IPS-15b (cell line): ENCODE results near the gene SND1.

Source experiments
- H3K27me3 ChIP-seq: one replicate; pipeline ENCODE4 v1.6.1; 2013; ENCODE audit warnings: low read length; ENCODE audit not compliant: control insufficient read depth, insufficient read depth
- H3K36me3 ChIP-seq: one replicate; pipeline ENCODE4 v1.6.1; 2013; ENCODE audit warnings: low read length; ENCODE audit not compliant: control insufficient read depth, insufficient read depth
- H3K4me1 ChIP-seq: one replicate; pipeline ENCODE4 v1.6.1; 2013; ENCODE audit warnings: mild to moderate bottlenecking, low read length; ENCODE audit not compliant: control insufficient read depth, insufficient read depth
- H3K4me3 ChIP-seq: one replicate; pipeline ENCODE4 v1.5.1; 2013; ENCODE audit warnings: low read depth, low read length
- H3K9ac ChIP-seq: one replicate; pipeline ENCODE4 v1.6.1; 2013; ENCODE audit warnings: low read depth, mild to moderate bottlenecking, low read length
- H3K9me3 ChIP-seq: one replicate; pipeline ENCODE4 v1.6.1; 2013; ENCODE audit warnings: mild to moderate bottlenecking, low read length; ENCODE audit not compliant: control insufficient read depth, insufficient read depth

SND1 gene

GRCh38 chr7:128069373-128070364, 417.7 kb downstream of the SND1 start:
- Histone ChIP-seq H3K4me3 (no peak overlapping the region), H3K9ac (no peak overlapping the region), H3K9me3 (no peaks in the 10 kb centered on the region), H3K4me1 (no peaks in the 10 kb centered on the region), H3K36me3 (peaks cover 4% of the 10 kb centered on the region), H3K27me3 (no peaks in the 10 kb centered on the region)

GRCh38 chr7:128071376-128071775, 419.4 kb downstream of the SND1 start:
- no peaks in the 10 kb centered on the region for H3K27me3 ChIP-seq
- no peak overlapping the region for H3K9ac ChIP-seq
- H3K4me3 ChIP-seq = no peak overlapping the region
- H3K9me3 ChIP-seq = no peaks in the 10 kb centered on the region
- peaks cover 8% of the 10 kb centered on the region for H3K36me3 ChIP-seq
- H3K4me1 ChIP-seq = no peaks in the 10 kb centered on the region

GRCh38 chr7:128071801-128072200, 419.8 kb downstream of the SND1 start:
- Histone ChIP-seq H3K4me1 (no peaks in the 10 kb centered on the region), H3K36me3 (peaks cover 8% of the 10 kb centered on the region), H3K27me3 (no peaks in the 10 kb centered on the region)

GRCh38 chr7:128073671-128074310, 421.8 kb downstream of the SND1 start:
- no peaks in the 10 kb centered on the region for H3K27me3 ChIP-seq
- H3K9ac ChIP-seq = no peak overlapping the region
- no peaks in the 10 kb centered on the region for H3K9me3 ChIP-seq
- no peaks in the 10 kb centered on the region for H3K4me1 ChIP-seq
- peaks cover 19% of the 10 kb centered on the region for H3K36me3 ChIP-seq
- no peak overlapping the region for H3K4me3 ChIP-seq

More at GRCh38 chr7:128071801-128072200, 419.8 kb downstream of the SND1 start:
- Histone ChIP-seq H3K4me3 (no peak overlapping the region), H3K9ac (no peak overlapping the region), H3K9me3 (no peaks in the 10 kb centered on the region)

GRCh38 chr7:128074336-128074735, 422.3 kb downstream of the SND1 start:
- Histone ChIP-seq H3K9me3 (no peaks in the 10 kb centered on the region), H3K9ac (no peak overlapping the region), H3K36me3 (peaks cover 19% of the 10 kb centered on the region), H3K4me3 (no peak overlapping the region), H3K27me3 (no peaks in the 10 kb centered on the region), H3K4me1 (no peaks in the 10 kb centered on the region)

- H3K27me3 ChIP-seq = no peaks in the 10 kb centered on the region
- no peaks in the 10 kb centered on the region for H3K4me1 ChIP-seq
- H3K9ac ChIP-seq = no peak overlapping the region
- no peaks in the 10 kb centered on the region for H3K9me3 ChIP-seq
- H3K4me3 ChIP-seq = no peak overlapping the region
- peaks cover 19% of the 10 kb centered on the region for H3K36me3 ChIP-seq
Measured at GRCh38 chr7:128074736-128075135, 422.7 kb downstream of the SND1 start.

GRCh38 chr7:128075242-128076095, 423.5 kb downstream of the SND1 start:
- Histone ChIP-seq H3K27me3 (no peaks in the 10 kb centered on the region), H3K4me1 (no peaks in the 10 kb centered on the region), H3K9ac (no peak overlapping the region), H3K9me3 (no peaks in the 10 kb centered on the region), H3K4me3 (no peak overlapping the region), H3K36me3 (peaks cover 19% of the 10 kb centered on the region)

- Histone ChIP-seq H3K9ac (no peak overlapping the region), H3K4me3 (no peak overlapping the region), H3K27me3 (no peaks in the 10 kb centered on the region), H3K9me3 (no peaks in the 10 kb centered on the region), H3K36me3 (peaks cover 21% of the 10 kb centered on the region), H3K4me1 (no peaks in the 10 kb centered on the region)
Measured at GRCh38 chr7:128076196-128076795, 424.3 kb downstream of the SND1 start.

GRCh38 chr7:128076796-128077271, 424.8 kb downstream of the SND1 start:
- Histone ChIP-seq H3K9ac (no peak overlapping the region), H3K4me1 (no peaks in the 10 kb centered on the region), H3K27me3 (no peaks in the 10 kb centered on the region)

GRCh38 chr7:128078309-128078708, 426.3 kb downstream of the SND1 start:
- H3K36me3 ChIP-seq = peaks cover 23% of the 10 kb centered on the region
- H3K9me3 ChIP-seq = no peaks in the 10 kb centered on the region
- H3K27me3 ChIP-seq = no peaks in the 10 kb centered on the region
- H3K4me3 ChIP-seq = no peak overlapping the region
- no peak overlapping the region for H3K9ac ChIP-seq
- no peaks in the 10 kb centered on the region for H3K4me1 ChIP-seq

More at GRCh38 chr7:128076796-128077271, 424.8 kb downstream of the SND1 start:
- Histone ChIP-seq H3K9me3 (no peaks in the 10 kb centered on the region), H3K36me3 (peaks cover 22% of the 10 kb centered on the region), H3K4me3 (no peak overlapping the region)

- Histone ChIP-seq H3K27me3 (no peaks in the 10 kb centered on the region), H3K9me3 (no peaks in the 10 kb centered on the region), H3K4me1 (no peaks in the 10 kb centered on the region), H3K9ac (no peak overlapping the region), H3K36me3 (peaks cover 39% of the 10 kb centered on the region), H3K4me3 (no peak overlapping the region)
Measured at GRCh38 chr7:128080169-128080568, 428.2 kb downstream of the SND1 start.
